K562 (cell line): ENCODE data around the gene VRK1. TPM values are rescaled to one million over a fixed set of nuclear protein-coding genes. Genes with fewer than 3 reads are reported as not detected.

Experiments
- CBFA2T2 ChIP-seq: fragments of 450-650 bp; conservative IDR thresholded peaks from 2 replicates; pipeline ENCODE4 v1.6.1; 2017; ENCODE audit warnings: mild to moderate bottlenecking
- ETS2 ChIP-seq: IDR thresholded peaks from 2 replicates; pipeline ENCODE4 v1.6.1; 2016; ENCODE audit warnings: borderline replicate concordance, missing genetic modification characterization, mild to moderate bottlenecking, moderate library complexity, missing compliant biosample characterization; ENCODE audit not compliant: poor library complexity, severe bottlenecking
- EZH2 ChIP-seq: IDR thresholded peaks from 2 replicates; pipeline ENCODE4 v1.6.1; 2012; ENCODE audit warnings: low read depth, mild to moderate bottlenecking, inconsistent platforms, low read length, borderline replicate concordance
- FOSL1 ChIP-seq: fragments of 200-800 bp; sonication (Bioruptor generic); conservative IDR thresholded peaks from 2 replicates; pipeline ENCODE4 v1.6.1; 2016; ENCODE audit warnings: missing genetic modification characterization, missing compliant biosample characterization
- FOXK2 ChIP-seq, 2 experiments: fragments of 450-650 bp; IDR thresholded peaks in 1 of 2; conservative IDR thresholded peaks in 1 of 2; 2 replicates each; pipeline ENCODE4 v1.6.1; 2016; ENCODE audit warnings: low read depth in 2 of 2, mild to moderate bottlenecking in 1 of 2
- GATA2 ChIP-seq: sonication (generic); formaldehyde crosslinking; IDR thresholded peaks from 2 replicates; pipeline ENCODE4 v1.4.0; 2020; ENCODE audit warnings: mild to moderate bottlenecking, missing genetic modification reagents
- KLF6 ChIP-seq: fragments of 250-450 bp; sonication (Bioruptor Pico); IDR thresholded peaks from 2 replicates; pipeline ENCODE4 v1.4.0; 2020; ENCODE audit warnings: mild to moderate bottlenecking, moderate library complexity, borderline replicate concordance
- LEF1 ChIP-seq: fragments of 450-650 bp; IDR thresholded peaks from 2 replicates; pipeline ENCODE4 v1.6.1; 2016; ENCODE audit warnings: mild to moderate bottlenecking
- NCOA2 ChIP-seq, 2 experiments: fragments of 450-650 bp; IDR thresholded peaks; 2 replicates each; pipeline ENCODE4 v1.6.1; 2018; ENCODE audit warnings: mild to moderate bottlenecking in 2 of 2, moderate library complexity in 1 of 2; ENCODE audit not compliant: partially characterized antibody in 2 of 2
- PTTG1 ChIP-seq: fragments of 450-650 bp; IDR thresholded peaks from 2 replicates; pipeline ENCODE4 v1.6.1; 2016; ENCODE audit warnings: low read depth, mild to moderate bottlenecking, missing genetic modification characterization, missing compliant biosample characterization
- SIX5 ChIP-seq, 2 experiments: IDR thresholded peaks; 2 replicates each; pipeline ENCODE4 v1.6.1; 2011; ENCODE audit warnings: low read length in 2 of 2, borderline replicate concordance in 1 of 2, low read depth in 1 of 2, mild to moderate bottlenecking in 1 of 2, moderate library complexity in 1 of 2; ENCODE audit not compliant: insufficient read depth in 1 of 2
- TCF7 ChIP-seq: sonication (generic); IDR thresholded peaks from 2 replicates; pipeline ENCODE4 v1.6.1; 2016; ENCODE audit warnings: antibody characterized with exemption, borderline replicate concordance
- ZNF121 ChIP-seq: sonication (generic); formaldehyde crosslinking; conservative IDR thresholded peaks from 2 replicates; pipeline ENCODE4 v1.8.0; 2022; ENCODE audit warnings: missing genetic modification reagents
- ZNF134 ChIP-seq: fragments of 250-450 bp; sonication (Bioruptor Pico); conservative IDR thresholded peaks from 2 replicates; pipeline ENCODE4 v1.4.0; 2020
- ZNF184 ChIP-seq: sonication (generic); formaldehyde crosslinking; IDR thresholded peaks from 2 replicates; pipeline ENCODE4 v1.5.0; 2020; ENCODE audit warnings: missing genetic modification reagents
- ZNF696 ChIP-seq: fragments of 250-450 bp; sonication (Bioruptor Pico); conservative IDR thresholded peaks from 2 replicates; pipeline ENCODE4 v1.4.0; 2020; ENCODE audit warnings: mild to moderate bottlenecking, moderate library complexity
- polyA plus RNA-seq, 8 experiments: library from polyadenylated mRNA; depleted of rRNA in 4 of 8; stranded (reverse) in 5 of 8; unstranded in 3 of 8; fragments of >200 nt; fragmentation: Nextera tagmentation in 2 of 8; fragmentation: Illumina TruSeq in 1 of 8; extraction: Ambion mirVana in 2 of 8; extraction: Trizol in 1 of 8; gene quantifications; 2 replicates each; pipeline versions ENCODE4 v1.2.1 to v1.2.3, GENCODE V29; 2011 to 2014; ENCODE audit warnings: inconsistent platforms in 1 of 8, missing spikeins in 1 of 8
- total RNA-seq, 7 experiments: library from RNA; depleted of rRNA in 6 of 7; stranded (reverse); fragments of >200 nt in 6 of 7; fragmentation: Illumina TruSeq in 2 of 7; extraction: Trizol in 2 of 7; gene quantifications; 2 replicates each; pipeline versions ENCODE4 v1.2.1 to v1.2.3, GENCODE V29; 2011 to 2021; ENCODE audit warnings: low replicate concordance in 1 of 7
- TF ChIP-seq, protein P1 (sequence below): fragments of 200-800 bp; sonication (Bioruptor generic); IDR thresholded peaks from 2 replicates; pipeline ENCODE4 v1.6.1; 2017; ENCODE audit warnings: missing genetic modification characterization, missing compliant biosample characterization
- TF ChIP-seq, protein P2 (sequence below): fragments of 250-450 bp; sonication (Bioruptor Pico); IDR thresholded peaks from 2 replicates; pipeline ENCODE4 v1.5.0; 2020; ENCODE audit warnings: mild to moderate bottlenecking
- TF ChIP-seq, protein P3 (sequence below): sonication (generic); formaldehyde crosslinking; IDR thresholded peaks from 2 replicates; pipeline ENCODE4 v1.9.0; 2022; ENCODE audit warnings: mild to moderate bottlenecking, missing genetic modification reagents
- TF ChIP-seq, protein P4 (sequence below): fragments of 450-650 bp; IDR thresholded peaks from 2 replicates; pipeline ENCODE4 v1.6.1; 2016
- TF ChIP-seq, protein P5 (sequence below): fragments of 450-650 bp; IDR thresholded peaks from 2 replicates; pipeline ENCODE4 v1.6.1; 2016; ENCODE audit warnings: antibody characterized with exemption

The VRK1 gene
- total and polyA plus RNA-seq, 9 of the 15 experiments (the other 6 are each of a cell fraction or from before 2014, with no cell fraction given), result 83.6 to 177 (median 116) TPM

DNA sequence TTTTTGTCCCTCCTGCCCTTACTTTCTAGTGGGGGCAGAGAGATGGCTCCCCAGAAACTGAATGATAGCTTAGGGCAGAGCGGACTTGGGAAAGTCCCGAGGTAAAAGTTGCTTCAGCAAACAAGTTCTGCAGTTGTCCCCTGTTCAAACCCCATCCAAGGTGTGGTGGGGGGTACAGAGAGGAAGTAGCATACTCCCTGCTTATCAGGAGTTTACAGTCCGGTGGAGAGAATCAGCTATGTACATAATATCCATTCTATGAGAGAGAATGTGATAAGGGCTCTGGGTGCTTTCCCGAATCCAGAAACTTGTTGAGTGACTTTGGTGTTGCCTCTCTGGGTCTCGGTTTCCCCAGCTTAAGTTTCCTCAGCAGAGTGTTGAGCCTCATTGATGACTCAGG is 40.4 kb upstream of the VRK1 start (continued):
- TF ChIP-seq, protein P1, sequence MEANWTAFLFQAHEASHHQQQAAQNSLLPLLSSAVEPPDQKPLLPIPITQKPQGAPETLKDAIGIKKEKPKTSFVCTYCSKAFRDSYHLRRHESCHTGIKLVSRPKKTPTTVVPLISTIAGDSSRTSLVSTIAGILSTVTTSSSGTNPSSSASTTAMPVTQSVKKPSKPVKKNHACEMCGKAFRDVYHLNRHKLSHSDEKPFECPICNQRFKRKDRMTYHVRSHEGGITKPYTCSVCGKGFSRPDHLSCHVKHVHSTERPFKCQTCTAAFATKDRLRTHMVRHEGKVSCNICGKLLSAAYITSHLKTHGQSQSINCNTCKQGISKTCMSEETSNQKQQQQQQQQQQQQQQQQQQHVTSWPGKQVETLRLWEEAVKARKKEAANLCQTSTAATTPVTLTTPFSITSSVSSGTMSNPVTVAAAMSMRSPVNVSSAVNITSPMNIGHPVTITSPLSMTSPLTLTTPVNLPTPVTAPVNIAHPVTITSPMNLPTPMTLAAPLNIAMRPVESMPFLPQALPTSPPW (CRISPR knock-in tag), result peak; percentile 30; the same call in 1 of the 2 replicates
- TF ChIP-seq FOXK2 (conservative IDR thresholded peaks at IDR 0.05 in 1 of 2, IDR thresholded peaks at IDR 0.05 in 1 of 2; ENCODE audit: low read depth in 2 of 2) (no peak), EZH2 (no peak), ZNF121 (CRISPR knock-in tag) (no peak), KLF6 (CRISPR knock-in tag) (no peak), ZNF696 (CRISPR knock-in tag) (no peak), CBFA2T2 (peak; percentile 70), FOSL1 (tag) (no peak), SIX5 (IDR thresholded peaks at IDR 0.05; ENCODE audit: borderline replicate concordance in 1 of 2, insufficient read depth in 1 of 2, low read depth in 1 of 2, low read length in 2 of 2) (no peak), ETS2 (tag) (no peak), PTTG1 (tag) (no peak), ZNF134 (no peak), ZNF184 (CRISPR knock-in tag) (no peak), TCF7 (no peak), GATA2 (CRISPR knock-in tag) (peak; percentile 46; the same call in 1 of the 2 replicates), NCOA2 (IDR thresholded peaks at IDR 0.05; ENCODE audit: partially characterized antibody in 2 of 2) (no peak), LEF1 (no peak)
- TF ChIP-seq, protein P2, sequence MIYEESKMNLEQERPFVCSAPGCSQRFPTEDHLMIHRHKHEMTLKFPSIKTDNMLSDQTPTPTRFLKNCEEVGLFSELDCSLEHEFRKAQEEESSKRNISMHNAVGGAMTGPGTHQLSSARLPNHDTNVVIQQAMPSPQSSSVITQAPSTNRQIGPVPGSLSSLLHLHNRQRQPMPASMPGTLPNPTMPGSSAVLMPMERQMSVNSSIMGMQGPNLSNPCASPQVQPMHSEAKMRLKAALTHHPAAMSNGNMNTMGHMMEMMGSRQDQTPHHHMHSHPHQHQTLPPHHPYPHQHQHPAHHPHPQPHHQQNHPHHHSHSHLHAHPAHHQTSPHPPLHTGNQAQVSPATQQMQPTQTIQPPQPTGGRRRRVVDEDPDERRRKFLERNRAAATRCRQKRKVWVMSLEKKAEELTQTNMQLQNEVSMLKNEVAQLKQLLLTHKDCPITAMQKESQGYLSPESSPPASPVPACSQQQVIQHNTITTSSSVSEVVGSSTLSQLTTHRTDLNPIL (CRISPR knock-in tag), result no peak
- TF ChIP-seq, protein P3, sequence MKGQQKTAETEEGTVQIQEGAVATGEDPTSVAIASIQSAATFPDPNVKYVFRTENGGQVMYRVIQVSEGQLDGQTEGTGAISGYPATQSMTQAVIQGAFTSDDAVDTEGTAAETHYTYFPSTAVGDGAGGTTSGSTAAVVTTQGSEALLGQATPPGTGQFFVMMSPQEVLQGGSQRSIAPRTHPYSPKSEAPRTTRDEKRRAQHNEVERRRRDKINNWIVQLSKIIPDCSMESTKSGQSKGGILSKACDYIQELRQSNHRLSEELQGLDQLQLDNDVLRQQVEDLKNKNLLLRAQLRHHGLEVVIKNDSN, result no peak
- TF ChIP-seq, protein P4, sequence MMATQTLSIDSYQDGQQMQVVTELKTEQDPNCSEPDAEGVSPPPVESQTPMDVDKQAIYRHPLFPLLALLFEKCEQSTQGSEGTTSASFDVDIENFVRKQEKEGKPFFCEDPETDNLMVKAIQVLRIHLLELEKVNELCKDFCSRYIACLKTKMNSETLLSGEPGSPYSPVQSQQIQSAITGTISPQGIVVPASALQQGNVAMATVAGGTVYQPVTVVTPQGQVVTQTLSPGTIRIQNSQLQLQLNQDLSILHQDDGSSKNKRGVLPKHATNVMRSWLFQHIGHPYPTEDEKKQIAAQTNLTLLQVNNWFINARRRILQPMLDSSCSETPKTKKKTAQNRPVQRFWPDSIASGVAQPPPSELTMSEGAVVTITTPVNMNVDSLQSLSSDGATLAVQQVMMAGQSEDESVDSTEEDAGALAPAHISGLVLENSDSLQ, result no peak
- TF ChIP-seq, protein P5, sequence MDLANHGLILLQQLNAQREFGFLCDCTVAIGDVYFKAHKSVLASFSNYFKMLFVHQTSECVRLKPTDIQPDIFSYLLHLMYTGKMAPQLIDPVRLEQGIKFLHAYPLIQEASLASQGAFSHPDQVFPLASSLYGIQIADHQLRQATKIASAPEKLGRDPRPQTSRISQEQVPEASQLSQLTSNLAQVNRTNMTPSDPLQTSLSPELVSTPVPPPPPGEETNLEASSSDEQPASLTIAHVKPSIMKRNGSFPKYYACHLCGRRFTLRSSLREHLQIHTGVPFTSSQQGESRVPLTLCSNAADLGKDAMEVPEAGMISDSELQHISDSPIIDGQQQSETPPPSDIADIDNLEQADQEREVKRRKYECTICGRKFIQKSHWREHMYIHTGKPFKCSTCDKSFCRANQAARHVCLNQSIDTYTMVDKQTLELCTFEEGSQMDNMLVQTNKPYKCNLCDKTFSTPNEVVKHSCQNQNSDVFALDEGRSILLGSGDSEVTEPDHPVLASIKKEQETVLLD, result no peak
